Endothelial cell of umbilical vein (primary cell): ENCODE data around the gene MAGI1. TPM values are rescaled to one million over a fixed set of nuclear protein-coding genes. Genes with fewer than 3 reads are reported as not detected.

ENCODE experiments used
- BruUV-seq: library from RNA; stranded (reverse); fragments of 400-500 nt; replicated peaks from 2 replicates; lab custom pipeline; 2021; lab: Mats Ljungman, UMichigan
- CTCF ChIA-PET: fragments of 300-600, 350-600 bp; sonication (Branson Sonifier 250); formaldehyde crosslinking; loops from one replicate; lab custom pipeline; 2021; ENCODE audit warnings: antibody characterized with exemption, inconsistent platforms; lab: Charles Lee
- POLR2A ChIA-PET: fragments of 300-600, 350-600 bp; sonication (Branson Sonifier 250); formaldehyde crosslinking; loops from one replicate; lab custom pipeline; 2021; ENCODE audit warnings: antibody characterized with exemption, inconsistent platforms; lab: Charles Lee
- DNase-seq: peaks from one replicate; pipeline ENCODE4 v3.0.0-alpha.2; 2011; ENCODE audit warnings: low read depth, low spot score
- FAIRE-seq: peaks from 2 replicates; lab custom pipeline; 2011; peaks lifted over from hg19 to GRCh38; lab: Jason Lieb, UNC
- H2AFZ ChIP-seq: 2 replicates; pipeline ENCODE4 v1.6.0; 2012; ENCODE audit warnings: low read depth, low read length, control low read depth, inconsistent platforms
- H3K27ac ChIP-seq: 2 replicates; pipeline ENCODE4 v1.5.1; 2011; ENCODE audit warnings: low read depth, mild to moderate bottlenecking, control low read depth, low read length, moderate library complexity; ENCODE audit not compliant: insufficient read depth
- H3K27me3 ChIP-seq, 2 experiments: 2 replicates each; pipeline versions ENCODE4 v1.6.0 to v1.6.1; 2011; ENCODE audit warnings: low read length in 2 of 2, mixed read lengths in 1 of 2; ENCODE audit not compliant: control insufficient read depth in 2 of 2, insufficient read depth in 2 of 2
- H3K36me3 ChIP-seq, 2 experiments: 2 replicates in 1 of 2; 3 replicates in 1 of 2; pipeline ENCODE4 v1.5.1; 2011; ENCODE audit warnings: low read length in 2 of 2, mild to moderate bottlenecking in 1 of 2, moderate library complexity in 1 of 2; ENCODE audit not compliant: control insufficient read depth in 2 of 2, insufficient read depth in 2 of 2; ENCODE audit errors: extremely low read depth in 1 of 2
- H3K4me1 ChIP-seq: 3 replicates; pipeline ENCODE4 v1.5.1; 2011; ENCODE audit warnings: mild to moderate bottlenecking, low read length; ENCODE audit not compliant: control insufficient read depth, insufficient read depth; ENCODE audit errors: extremely low read depth
- H3K4me2 ChIP-seq: 2 replicates; pipeline ENCODE4 v1.6.1; 2011; ENCODE audit warnings: low read length, control low read depth, mixed read lengths; ENCODE audit not compliant: insufficient read depth
- H3K4me3 ChIP-seq, 3 experiments: fragments of 200-600 bp in 1 of 3; sonication (generic), shearing (Covaris generic) in 1 of 3; replicated peaks in 1 of 3; 2 replicates each; pipeline ENCODE4 v1.5.1; 2011 to 2016; ENCODE audit warnings: control low read depth in 3 of 3, low read length in 3 of 3, mild to moderate bottlenecking in 2 of 3, inconsistent platforms in 1 of 3, low read depth in 1 of 3, moderate library complexity in 1 of 3; ENCODE audit not compliant: insufficient read depth in 1 of 3
- H3K79me2 ChIP-seq: 2 replicates; pipeline ENCODE4 v1.6.0; 2012; ENCODE audit warnings: low read length, inconsistent platforms; ENCODE audit not compliant: control insufficient read depth, insufficient read depth
- H3K9ac ChIP-seq: replicated peaks from 2 replicates; pipeline ENCODE3; 2011; ENCODE audit warnings: low read length, control low read depth; ENCODE audit not compliant: insufficient read depth; ENCODE audit errors: extremely low read depth
- H3K9me1 ChIP-seq: replicated peaks from 3 replicates; pipeline ENCODE4 v1.6.0; 2011; ENCODE audit warnings: mild to moderate bottlenecking, low read length; ENCODE audit not compliant: control insufficient read depth, insufficient read depth; ENCODE audit errors: extremely low read depth
- H3K9me3 ChIP-seq: replicated peaks from 2 replicates; pipeline ENCODE4 v1.5.1; 2012; ENCODE audit warnings: low read length, inconsistent platforms; ENCODE audit not compliant: control insufficient read depth, insufficient read depth
- H4K20me1 ChIP-seq: replicated peaks from 2 replicates; pipeline ENCODE3; 2011; ENCODE audit warnings: mild to moderate bottlenecking, low read length; ENCODE audit not compliant: control insufficient read depth, insufficient read depth; ENCODE audit errors: extremely low read depth
- CTCF ChIP-seq, 2 donors: IDR thresholded peaks; 1 replicate in 1 of 2; 2 replicates in 1 of 2; pipeline ENCODE4 v1.5.1; 2011; ENCODE audit warnings: low read length in 2 of 2, mild to moderate bottlenecking in 2 of 2, moderate library complexity in 2 of 2, control low read depth in 1 of 2, inconsistent platforms in 1 of 2, low read depth in 1 of 2; ENCODE audit not compliant: insufficient read depth in 1 of 2; ENCODE audit errors: extremely low read depth in 1 of 2
- EZH2 ChIP-seq: IDR thresholded peaks from 2 replicates; pipeline ENCODE4 v1.6.1; 2012; ENCODE audit warnings: borderline replicate concordance, low read depth, mild to moderate bottlenecking, moderate library complexity, low read length, inconsistent platforms; ENCODE audit not compliant: severe bottlenecking
- FOS ChIP-seq: IDR thresholded peaks from 2 replicates; pipeline ENCODE4 v1.6.1; 2011; ENCODE audit warnings: mild to moderate bottlenecking, low read length, moderate library complexity, borderline replicate concordance; ENCODE audit not compliant: insufficient read depth
- JUN ChIP-seq: IDR thresholded peaks from 2 replicates; pipeline ENCODE4 v1.6.1; 2011; ENCODE audit warnings: borderline replicate concordance, low read depth; ENCODE audit not compliant: insufficient read length, insufficient read depth
- MAX ChIP-seq: IDR thresholded peaks from 2 replicates; pipeline ENCODE4 v1.6.1; 2011; ENCODE audit not compliant: insufficient read depth, insufficient read length
- POLR2AphosphoS5 ChIP-seq: IDR thresholded peaks from 2 replicates; pipeline ENCODE4 v1.6.1; 2012; ENCODE audit warnings: low read depth, mild to moderate bottlenecking, control low read depth, low read length, moderate library complexity; ENCODE audit not compliant: insufficient read depth
- dilution Hi-C: fragments of 300-500 bp; cut with MboI; formaldehyde crosslinking; loops from one replicate; pipeline ENCODE4 v1.15.0; 2019; ENCODE audit warnings: low sequenced_read_pairs; ENCODE audit not compliant: extremely low pct_ligation_motif_present
- intact Hi-C: fragments of 100-400 bp; cut with micrococcal nuclease; formaldehyde crosslinking; loops from one replicate; pipeline ENCODE4 v1.10.0; 2022
- polyA plus RNA-seq, 4 experiments: library from polyadenylated mRNA; depleted of rRNA in 3 of 4; stranded (reverse) in 3 of 4; unstranded in 1 of 4; fragments of >200 nt; gene quantifications; 2 replicates each; pipeline versions ENCODE4 v1.2.1 to v1.2.3, GENCODE V29; 2011 to 2012; ENCODE audit warnings: missing spikeins in 1 of 4
- total RNA-seq: library from RNA; stranded (reverse); gene quantifications from 2 replicates; pipeline ENCODE4 v1.2.3, GENCODE V29; 2021

MAGI1 gene
- total and polyA plus RNA-seq, 2 donors (not counting 3 experiments of a cell fraction or from before 2014, with no cell fraction given) = 10.1 to 47.9 TPM

- intact Hi-C loops = no loop called here
- FAIRE-seq (no peak), DNase-seq (no peak)
- H4K20me1 ChIP-seq = peaks cover 2% of the 10 kb centered on the region
- dilution Hi-C loops = no loop called here
- H3K9me1 ChIP-seq = no peaks in the 10 kb centered on the region
- H3K9me3 ChIP-seq = no peaks in the 10 kb centered on the region
- no peak overlapping the region for H3K4me2 ChIP-seq
- peaks cover 4% of the 10 kb centered on the region for H3K4me1 ChIP-seq
- H3K4me3 ChIP-seq = no peak overlapping the region
- H3K27ac ChIP-seq = no peak overlapping the region
- peaks cover 15 to 18% of the 10 kb centered on the region in 2 experiments for H3K27me3 ChIP-seq
- TF ChIP-seq EZH2 (no peak), FOS (peak; percentile 13)
- H3K79me2 ChIP-seq = no peaks in the 10 kb centered on the region
- no peak overlapping the region for H2AFZ ChIP-seq
- no peak overlapping the region for H3K9ac ChIP-seq
- H3K36me3 ChIP-seq = no peaks in the 10 kb centered on the region
- CTCF ChIA-PET = interaction anchor here (1.1 kb wide), 1 partner anchor 79 kb away, joined by 3 read pairs; no protein-coding TSS in a partner anchor
- POLR2A ChIA-PET = no interaction called here
- BruUV-seq = no TSS peak
Measured at GRCh38 chr3:65593780-65594752, 444.7 kb downstream of the MAGI1 start.

DNA sequence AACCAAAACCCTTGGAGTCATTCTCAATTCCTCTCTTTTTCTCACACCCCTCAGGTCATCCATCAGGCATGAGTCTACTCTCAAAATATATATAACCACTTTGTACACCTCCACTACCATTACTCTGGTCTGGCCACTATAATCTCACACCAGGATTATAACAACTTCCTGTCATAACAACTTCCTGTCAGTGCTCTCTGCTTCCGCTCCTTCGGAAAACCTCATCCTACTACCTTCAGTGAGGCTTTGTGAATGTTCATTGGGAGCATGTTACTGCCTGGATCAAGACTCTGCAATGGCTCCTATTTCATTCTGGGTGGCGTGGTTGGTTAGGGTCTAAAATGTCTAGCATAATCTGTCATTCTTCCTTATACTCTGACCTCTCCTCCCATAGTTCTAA, 447.4 kb downstream of the MAGI1 start:
- H3K36me3 ChIP-seq = no peaks in the 10 kb centered on the region
- ChIA-PET CTCF (no interaction called here), POLR2A (no interaction called here)
- H3K79me2 ChIP-seq = no peaks in the 10 kb centered on the region
- DNase-seq (no peak), FAIRE-seq (no peak)
- H4K20me1 ChIP-seq = peaks cover 2% of the 10 kb centered on the region
- no peaks in the 10 kb centered on the region for H3K9me3 ChIP-seq
- H3K4me2 ChIP-seq = no peak overlapping the region
- peaks cover 0 to 2% of the 10 kb centered on the region in 2 experiments for H3K27me3 ChIP-seq
- H3K9ac ChIP-seq = no peak overlapping the region
- no peak overlapping the region for H3K27ac ChIP-seq
- H3K9me1 ChIP-seq = no peaks in the 10 kb centered on the region
- no peak overlapping the region for H3K4me3 ChIP-seq
- no peaks in the 10 kb centered on the region for H3K4me1 ChIP-seq
- intact Hi-C loops = no loop called here
- TF ChIP-seq FOS (no peak), MAX (no peak), POLR2AphosphoS5 (no peak), CTCF (IDR thresholded peaks at IDR 0.05; ENCODE audit: extremely low read depth in 1 of 2, insufficient read depth in 1 of 2, low read depth in 1 of 2, low read length in 2 of 2) (no peak), JUN (no peak)
- dilution Hi-C loops = no loop called here
- no peak overlapping the region for H2AFZ ChIP-seq
- BruUV-seq = no TSS peak
